H4 (cell line): Measurements from ENCODE around the gene TFAP2B. TPM values are rescaled to one million over a fixed set of nuclear protein-coding genes. Genes with fewer than 3 reads are reported as not detected.

Source experiments
- DNase-seq: peaks from one replicate; pipeline ENCODE4 v3.0.0-alpha.2; 2015; ENCODE audit warnings: low spot score
- total RNA-seq: library from RNA; depleted of rRNA; stranded (reverse); fragments of >200 nt; shearing (Covaris generic); gene quantifications from 2 replicates; pipeline ENCODE4 v1.2.3, GENCODE V29; 2014; rRNA removed

Gene TFAP2B
- total RNA-seq, 1 experiment from 2014 or later = not detected

GRCh38 chr6:50848989-50849795, 30.5 kb downstream of the TFAP2B start:
- no peak for DNase-seq

DNA sequence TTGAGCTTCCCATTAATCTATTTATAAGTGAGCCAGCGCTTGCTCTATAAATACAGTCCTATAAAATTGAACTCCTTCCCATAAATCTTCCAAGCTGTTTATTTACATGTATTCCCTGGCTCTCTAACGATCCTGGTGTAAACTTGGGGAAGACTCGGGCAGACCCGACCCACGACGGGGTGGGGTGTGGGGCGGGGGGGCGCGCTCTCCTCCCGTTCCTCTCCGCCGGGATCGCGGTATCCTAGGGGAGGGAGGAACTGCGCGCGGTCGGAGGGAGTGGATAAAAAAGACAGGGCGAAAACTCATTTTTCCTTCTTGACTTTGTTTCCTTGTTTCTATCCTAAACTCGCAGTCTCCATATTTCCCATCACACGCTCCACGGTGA, 31.1 kb downstream of the TFAP2B start:
- DNase-seq = no peak

DNA sequence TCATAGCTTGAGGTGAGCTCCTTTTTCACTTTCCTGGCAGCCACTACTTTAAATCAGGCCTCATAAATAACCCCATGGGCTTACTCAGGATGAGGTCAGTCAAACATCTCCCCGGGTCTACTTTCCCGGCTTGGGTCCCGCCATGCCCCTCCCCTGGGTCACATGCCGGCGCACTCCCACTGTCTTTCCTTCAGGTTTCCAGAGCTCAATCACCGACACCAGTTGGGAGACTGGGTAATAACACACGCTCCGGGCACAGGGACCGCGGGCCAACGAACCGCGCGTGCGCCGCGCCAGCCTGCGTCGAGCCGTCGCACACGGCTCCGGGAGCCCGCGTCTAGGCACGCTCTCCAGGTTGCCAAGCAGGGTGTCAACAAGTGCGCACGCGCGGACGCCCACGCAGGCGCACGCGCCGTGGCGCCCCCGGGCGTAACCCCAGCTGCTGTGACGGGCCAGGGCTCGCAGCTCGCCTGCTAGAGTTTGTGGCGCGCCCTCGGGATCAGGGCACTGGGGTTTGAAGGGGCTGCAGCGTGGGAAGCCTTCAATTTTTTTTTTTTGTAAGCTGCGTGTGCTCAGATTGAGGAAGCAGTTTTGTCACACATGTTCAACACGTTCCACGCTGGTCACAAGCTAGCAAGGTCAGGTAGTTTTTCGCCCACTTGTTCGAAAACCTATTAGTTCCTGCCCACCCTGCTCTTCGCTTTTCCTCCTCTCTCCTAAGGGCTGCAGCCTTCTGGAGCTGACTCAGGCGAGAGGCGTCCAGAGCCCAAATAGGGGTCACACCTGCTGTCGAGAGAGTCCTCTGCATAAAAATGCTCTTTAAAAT, 31.8 kb downstream of the TFAP2B start:
- DNase-seq = no peak

DNA sequence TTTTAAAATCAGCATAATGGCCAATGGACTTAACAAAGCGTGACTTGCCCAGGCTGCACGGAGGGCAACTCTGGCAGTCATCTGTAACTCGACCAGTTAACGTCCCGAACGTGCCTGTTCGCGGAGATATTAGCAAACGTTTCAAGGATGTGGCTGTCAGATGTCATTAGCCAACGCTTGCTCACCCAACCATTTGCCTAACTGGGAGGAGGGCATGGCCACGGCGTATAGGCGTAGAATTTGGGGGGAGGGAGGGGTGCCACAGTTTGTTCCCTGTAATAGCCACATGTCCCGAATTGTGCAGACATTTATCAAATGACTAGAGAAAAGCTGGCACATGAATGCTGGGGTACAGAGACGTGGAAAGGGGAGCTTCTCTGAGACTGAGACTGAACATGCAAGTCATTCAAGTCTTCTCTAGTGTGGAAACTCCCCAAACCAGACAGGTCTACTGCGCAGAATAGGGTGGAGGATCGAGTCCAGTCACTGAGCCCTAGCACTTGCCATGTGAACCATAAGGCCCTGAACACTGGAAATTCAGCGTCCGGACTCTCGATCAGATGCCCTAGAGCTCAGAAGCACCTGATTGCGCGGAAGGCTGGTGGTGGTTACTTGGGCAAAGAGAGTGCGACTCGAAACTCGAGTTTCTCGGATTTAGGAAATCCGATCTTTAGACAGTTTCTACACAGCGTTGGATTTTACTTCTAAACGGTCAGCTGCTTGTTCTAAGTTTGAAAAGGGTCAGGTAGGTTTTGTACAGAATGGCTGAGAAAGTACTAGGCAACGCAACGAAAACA, 32.6 kb downstream of the TFAP2B start:
- DNase-seq = no peak

DNA sequence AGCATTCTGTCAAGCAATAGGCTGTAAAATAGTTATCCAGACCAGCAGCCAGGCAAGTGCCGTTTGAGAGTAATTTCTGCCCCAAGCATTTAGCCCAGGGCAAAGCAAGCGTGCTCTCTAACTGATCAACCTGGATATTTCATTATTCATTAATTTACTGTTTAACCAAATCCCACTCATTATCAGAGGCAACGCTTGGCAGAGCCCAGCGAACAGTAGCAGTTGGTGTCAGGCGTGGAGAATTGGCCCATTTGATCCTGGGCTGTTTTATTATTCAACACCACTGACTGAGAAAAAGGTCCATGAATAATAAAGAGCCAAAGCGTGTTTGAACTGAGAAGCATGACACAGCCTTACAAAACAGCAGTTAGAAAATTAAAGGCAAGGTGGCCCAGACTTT, 35.3 kb downstream of the TFAP2B start:
- no peak for DNase-seq

- DNase-seq = no peak
These were observed 43.0 kb downstream of the TFAP2B start for GRCh38 chr6:50861692-50862091.

- no peak for DNase-seq
These were observed 43.5 kb downstream of the TFAP2B start for GRCh38 chr6:50862176-50862575.

DNA sequence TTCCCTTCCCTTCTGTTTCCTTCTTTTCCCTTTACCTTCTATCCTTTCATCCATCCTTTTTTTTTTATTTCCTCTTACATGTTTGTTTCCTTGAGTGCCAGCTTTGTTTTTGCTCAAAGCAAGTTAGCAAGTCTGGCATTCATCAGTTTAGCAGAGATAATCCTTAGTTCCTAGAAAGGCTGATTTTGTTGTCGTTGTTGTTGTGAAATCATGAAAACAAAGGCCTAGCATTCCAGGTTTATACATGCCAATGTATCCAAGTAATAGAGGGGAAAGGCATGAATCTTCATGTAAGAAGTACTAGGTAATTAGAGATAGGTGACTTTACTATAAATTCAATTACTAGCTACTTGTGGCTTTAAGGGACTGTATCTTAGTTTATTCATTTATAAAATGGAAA, 45.9 kb downstream of the TFAP2B start:
- DNase-seq = no peak

GRCh38 chr6:50868466-50868865, 49.8 kb downstream of the TFAP2B start:
- DNase-seq = no peak

DNA sequence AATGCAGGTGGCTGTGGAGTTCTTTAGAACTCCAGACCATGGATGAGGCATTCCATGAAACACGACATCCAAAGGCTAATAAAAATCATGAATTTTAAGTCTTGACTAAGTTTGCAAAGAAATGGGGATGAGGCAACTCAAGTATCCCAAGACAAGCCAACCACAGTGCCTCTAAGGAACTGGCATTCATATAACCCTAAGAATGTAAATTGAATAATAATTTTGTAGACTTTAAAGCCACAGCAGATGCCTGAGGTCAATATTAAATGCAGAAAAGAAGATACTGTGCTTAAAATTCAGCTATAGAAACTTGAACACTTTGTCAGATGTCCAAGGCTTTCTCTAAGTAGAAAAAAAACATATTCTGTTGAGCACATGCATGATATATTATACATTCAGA, 54.5 kb downstream of the TFAP2B start:
- DNase-seq = no peak

- DNase-seq = no peak
These were observed 65.7 kb downstream of the TFAP2B start for GRCh38 chr6:50884364-50884763.

DNA sequence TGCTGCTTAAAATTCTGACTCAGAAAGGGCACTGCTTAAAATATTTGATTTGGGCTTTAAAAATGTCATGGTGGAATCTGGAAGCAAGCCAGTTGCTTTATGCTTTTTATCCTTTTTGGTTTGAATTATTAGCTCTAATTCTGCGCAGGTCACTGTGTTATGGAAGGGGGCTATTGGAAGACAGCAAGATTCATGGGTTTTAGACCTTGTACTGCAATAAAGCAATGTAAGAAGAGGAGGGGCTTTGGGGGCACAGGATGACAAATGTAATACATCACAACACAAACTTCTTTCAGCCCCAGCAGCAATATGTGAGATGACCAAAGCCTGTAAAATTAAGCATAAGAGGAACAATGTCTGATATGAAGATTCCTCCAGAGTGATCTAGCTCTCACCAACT, 68.4 kb downstream of the TFAP2B start:
- no peak for DNase-seq

- DNase-seq = no peak
These were observed 70.8 kb downstream of the TFAP2B start for GRCh38 chr6:50889497-50889896.

GRCh38 chr6:50889935-50890334, 71.3 kb downstream of the TFAP2B start:
- DNase-seq = no peak

DNA sequence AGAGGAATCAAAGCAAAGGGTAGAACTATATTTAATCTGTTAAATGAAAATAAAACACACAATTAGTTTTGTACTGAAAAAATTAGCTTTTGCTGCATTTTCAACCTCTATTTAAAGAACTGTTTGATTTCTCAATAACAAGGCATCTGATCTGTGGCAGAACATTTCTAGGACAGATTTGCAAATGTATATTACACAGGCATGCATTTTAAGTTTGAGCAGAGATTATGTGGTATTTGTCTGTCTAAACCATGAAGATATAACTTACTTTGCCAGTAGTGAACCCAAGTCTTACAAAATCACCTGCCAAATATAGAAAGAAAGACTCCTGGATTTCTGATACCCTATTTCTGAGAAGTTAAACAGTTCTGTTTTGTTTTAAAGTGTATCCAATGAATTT, 71.9 kb downstream of the TFAP2B start:
- no peak for DNase-seq

DNA sequence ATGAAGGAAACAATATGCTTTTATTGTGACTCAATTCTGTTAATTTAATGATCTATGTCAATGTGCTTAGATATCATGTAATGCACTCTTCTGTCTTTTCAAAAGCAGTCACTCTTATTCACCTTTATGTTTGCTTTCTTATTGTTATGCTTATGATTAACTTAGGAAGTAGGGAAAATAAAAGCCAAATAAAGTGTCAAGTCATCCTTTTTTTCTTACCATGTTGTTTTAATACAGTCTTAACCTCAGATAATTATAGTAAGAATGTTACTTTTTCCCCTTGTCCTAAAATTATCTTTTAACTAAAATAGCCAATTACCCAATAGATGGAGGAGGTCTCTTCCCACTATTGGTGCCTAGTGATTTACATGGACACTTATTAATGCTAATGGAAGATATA, 72.6 kb downstream of the TFAP2B start:
- no peak for DNase-seq

Other genes starting within 250 kb of the TFAP2B start
- 0.14 and 0.46 TPM in 2 replicates for gene TFAP2D, start 105.3 kb upstream of the TFAP2B start, total RNA-seq